Fibroblast of skin of abdomen (primary cell): ENCODE results near the gene SP140L. TPM values are rescaled to one million over a fixed set of nuclear protein-coding genes. Genes with fewer than 3 reads are reported as not detected.
"Not testable (repeated sequence)": the region's sequence is repeated elsewhere in the genome, so short reads cannot be mapped to it uniquely, and the experiment has no call there.

ENCODE experiments used
- DNase-seq: peaks from one replicate; pipeline ENCODE4 v3.0.0-alpha.2; 2013
- polyA plus RNA-seq, 2 experiments: library from polyadenylated mRNA; unstranded; fragments of 120-200 nt; gene quantifications; one replicate each; pipeline ENCODE4 v1.2.1, GENCODE V29; 2013; ENCODE audit not compliant: insufficient read length in 2 of 2

The SP140L gene
- 9.3 TPM for polyA plus RNA-seq (2013, experiment 1 of 2; ENCODE audit: insufficient read length)
- 9.6 TPM for polyA plus RNA-seq (2013, experiment 2 of 2; ENCODE audit: insufficient read length)

DNA sequence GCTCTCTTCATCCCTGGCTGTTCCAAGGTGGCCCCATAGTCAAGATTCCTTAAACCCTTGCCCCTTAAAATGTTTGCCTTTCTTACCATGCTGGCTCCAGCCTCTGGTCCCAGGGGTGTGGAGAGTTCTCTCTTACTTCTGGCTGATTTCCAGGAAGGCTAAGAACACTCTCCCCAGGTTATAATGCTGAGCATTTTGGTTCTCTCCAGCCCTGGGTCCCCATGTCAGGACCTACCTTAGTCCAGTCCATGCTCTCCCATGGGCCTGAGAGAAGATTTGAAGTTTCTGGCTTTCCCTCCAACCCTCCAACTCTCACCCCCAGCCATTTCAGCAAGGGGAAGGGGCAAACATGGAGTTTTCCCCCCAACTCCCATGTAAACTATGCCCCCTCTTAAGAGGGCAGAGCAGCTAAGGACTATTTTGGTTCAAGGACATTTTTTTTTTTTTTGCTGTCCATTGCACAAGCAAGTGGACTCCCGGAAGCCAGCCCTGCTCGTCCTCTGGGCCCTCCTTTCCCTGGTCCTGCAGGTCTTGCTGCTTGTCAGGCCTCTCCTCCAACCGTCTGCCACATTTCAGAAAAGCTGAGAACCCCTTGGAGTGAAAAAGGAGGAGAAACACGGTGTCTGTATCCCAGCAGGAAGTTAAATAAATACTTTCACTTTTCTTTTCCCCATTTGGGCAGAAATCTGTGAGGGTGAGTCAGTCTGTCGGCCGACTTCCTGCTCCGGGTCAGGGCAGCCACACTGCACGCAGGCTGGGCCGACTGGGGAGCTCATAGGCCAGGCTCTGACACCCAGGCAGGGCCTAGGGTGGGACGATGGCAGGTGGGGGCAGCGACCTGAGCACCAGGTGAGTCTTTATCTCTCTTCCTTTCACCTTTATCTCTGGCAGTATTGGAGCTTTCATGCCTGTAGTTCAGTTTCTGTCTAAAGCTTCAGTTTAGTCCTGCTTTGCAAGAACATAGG is at the start of gene SP140L:
Gene SP140L (plus strand): TSS at position 741 of the 965 bp plus-strand sequence. CDS start 77 bp downstream, at position 818.
- peak; percentile 77 for DNase-seq

GRCh38 chr2:230282936-230283335 is 44.1 kb upstream of the SP140L start:
- DNase-seq, result no peak

GRCh38 chr2:230286048-230286447 is 40.9 kb upstream of the SP140L start:
- DNase-seq, result no peak

GRCh38 chr2:230289311-230289710 is 37.7 kb upstream of the SP140L start:
- DNase-seq, result peak; percentile 4

- no peak for DNase-seq
Measured at GRCh38 chr2:230295192-230295591, 31.8 kb upstream of the SP140L start.

DNA sequence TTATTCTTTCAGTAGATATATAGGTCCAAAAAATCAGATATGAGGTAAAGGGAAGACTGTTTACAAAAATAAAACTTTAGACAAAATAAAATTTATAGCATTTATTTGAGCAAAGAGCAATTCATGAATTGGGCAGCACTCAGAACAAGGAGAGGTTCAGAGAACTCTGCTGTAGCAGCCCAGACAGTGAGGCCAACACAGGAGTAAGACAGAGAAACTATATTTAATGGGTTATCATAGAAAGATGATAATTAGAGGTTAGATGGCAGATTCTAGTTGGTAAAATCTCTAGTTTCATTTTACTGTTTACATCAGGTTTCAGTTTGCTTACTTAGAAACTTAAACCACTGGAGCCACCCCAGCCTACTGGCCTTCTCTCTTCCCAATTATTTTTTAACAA is 30.1 kb upstream of the SP140L start:
- DNase-seq, result no peak

GRCh38 chr2:230299618-230300017 is 27.4 kb upstream of the SP140L start:
- no peak for DNase-seq

DNA sequence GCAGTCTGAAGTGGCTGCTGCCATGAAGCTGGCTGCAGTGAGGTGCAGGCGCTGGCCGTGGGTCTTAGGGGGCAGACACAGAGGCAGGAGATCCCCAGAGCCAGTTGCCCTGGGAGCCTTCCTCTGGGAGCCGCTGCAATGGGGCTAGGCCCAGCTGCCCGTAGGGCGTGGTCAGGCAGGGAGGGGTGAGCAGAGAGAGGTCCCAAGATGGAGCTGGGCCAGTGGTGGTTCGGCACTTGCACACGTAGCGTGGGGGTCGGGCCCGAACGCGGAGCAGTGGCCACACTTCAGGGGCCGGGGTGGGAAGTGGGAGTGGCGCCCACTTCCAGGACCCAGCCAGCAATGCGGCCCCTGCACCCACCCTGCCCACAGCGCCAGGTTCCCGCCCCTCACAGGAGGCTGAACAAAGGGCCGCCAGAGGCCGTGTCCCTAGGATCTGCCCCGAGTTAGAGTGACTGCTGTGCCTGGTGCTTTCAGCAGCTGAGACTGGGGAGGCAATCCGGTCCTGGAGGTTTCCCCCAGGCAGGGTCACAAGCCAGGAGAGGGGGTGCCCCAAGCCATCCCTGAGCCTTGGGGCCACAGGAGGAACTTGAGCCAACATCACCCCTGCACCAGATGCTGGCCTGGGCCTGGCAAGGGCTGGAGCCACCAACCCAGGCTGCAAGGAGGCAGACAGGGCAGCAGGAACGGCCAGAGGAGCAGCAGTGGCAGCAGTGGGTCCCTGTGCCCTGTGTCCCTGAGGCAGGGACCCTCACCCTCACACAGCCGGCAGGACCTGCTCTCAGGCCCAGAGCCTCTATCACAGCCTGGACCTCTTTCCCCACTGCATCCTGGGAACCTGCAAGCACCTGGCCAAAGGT is 21.3 kb upstream of the SP140L start:
- no peak for DNase-seq

- DNase-seq, result no peak
Measured at GRCh38 chr2:230306474-230306873, 20.5 kb upstream of the SP140L start.

- DNase-seq, result no peak
Measured at GRCh38 chr2:230307485-230307884, 19.5 kb upstream of the SP140L start.

GRCh38 chr2:230308402-230309000 is 18.5 kb upstream of the SP140L start:
- DNase-seq, result no peak

DNA sequence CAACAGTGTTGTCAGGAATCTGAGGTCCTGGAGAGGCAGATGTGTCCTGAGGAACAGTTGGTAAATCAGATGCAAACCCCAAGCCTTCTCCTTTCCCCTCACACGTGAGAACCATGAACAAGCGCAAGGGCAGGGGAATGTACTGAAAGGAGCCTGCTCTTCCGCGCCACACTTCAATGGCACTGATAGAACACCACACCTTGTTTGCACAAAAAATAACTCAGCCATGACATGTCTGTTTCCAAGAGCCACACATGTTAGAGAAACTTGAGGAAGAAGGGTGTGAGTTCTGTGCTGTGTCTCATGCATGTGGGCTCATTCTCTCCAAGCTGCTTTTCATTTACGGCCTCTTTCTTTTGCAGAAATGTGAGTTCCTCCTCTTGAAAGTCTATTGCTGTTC is 16.2 kb upstream of the SP140L start:
- not testable (repeated sequence) for DNase-seq

DNA sequence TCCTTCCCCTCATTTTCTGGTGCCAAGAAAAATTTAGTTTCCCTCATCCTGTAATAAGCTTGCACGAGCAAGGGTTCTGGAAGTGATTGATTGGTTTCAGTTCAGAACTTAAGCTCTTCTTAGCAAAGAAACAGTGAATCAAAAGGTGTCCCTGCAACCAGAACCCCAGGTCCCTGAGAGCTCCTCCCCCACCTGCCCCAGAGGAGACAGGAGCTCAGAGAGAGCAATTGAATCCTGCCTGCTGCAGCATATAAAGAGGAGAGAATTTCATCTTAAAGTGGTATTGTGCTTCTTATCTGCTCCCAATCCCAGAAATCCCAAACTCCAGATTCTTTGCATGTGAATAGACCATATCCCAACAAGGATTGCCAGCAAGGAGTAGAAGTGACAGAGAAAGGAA is 15.4 kb upstream of the SP140L start:
- not testable (repeated sequence) for DNase-seq

DNA sequence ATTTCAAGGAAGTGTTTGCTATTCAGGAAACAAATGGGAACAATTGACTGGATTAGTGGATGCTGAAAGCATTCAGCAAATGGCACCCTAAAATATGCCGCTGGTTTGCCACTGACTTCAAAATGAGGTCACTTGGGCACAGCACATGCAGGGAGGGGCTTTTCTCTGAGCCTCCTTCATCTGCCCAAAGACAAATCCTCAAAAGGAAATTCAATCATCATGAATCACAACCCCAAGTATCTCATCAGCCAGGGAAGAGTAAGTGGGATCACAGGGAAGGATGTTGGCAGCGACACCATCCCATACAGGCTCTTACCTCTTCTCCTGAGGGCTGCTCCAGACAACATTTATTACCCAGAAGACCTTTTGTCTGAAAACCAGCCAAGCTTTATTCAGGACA is 14.4 kb upstream of the SP140L start:
- peak; percentile 9 for DNase-seq

DNA sequence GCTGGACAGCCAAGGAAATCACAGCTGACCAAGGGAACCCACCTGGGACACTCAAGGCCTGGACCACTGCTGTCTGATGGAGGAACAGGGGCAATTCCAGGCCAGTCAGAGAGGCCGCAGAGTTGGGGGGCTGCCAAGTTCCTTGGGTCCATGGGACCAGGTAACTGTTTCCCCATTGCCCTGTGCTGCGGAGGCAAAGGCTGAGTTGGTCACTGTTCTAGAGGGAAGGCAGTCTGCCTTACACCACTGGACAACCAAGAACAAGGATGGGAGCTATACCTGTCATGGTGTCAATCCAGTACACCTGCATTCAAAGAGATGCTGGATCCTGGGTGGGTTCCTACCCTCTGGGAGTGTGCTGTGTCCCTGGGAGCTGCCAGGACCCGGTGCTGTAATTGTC is 9.6 kb upstream of the SP140L start:
- DNase-seq, result no peak

DNA sequence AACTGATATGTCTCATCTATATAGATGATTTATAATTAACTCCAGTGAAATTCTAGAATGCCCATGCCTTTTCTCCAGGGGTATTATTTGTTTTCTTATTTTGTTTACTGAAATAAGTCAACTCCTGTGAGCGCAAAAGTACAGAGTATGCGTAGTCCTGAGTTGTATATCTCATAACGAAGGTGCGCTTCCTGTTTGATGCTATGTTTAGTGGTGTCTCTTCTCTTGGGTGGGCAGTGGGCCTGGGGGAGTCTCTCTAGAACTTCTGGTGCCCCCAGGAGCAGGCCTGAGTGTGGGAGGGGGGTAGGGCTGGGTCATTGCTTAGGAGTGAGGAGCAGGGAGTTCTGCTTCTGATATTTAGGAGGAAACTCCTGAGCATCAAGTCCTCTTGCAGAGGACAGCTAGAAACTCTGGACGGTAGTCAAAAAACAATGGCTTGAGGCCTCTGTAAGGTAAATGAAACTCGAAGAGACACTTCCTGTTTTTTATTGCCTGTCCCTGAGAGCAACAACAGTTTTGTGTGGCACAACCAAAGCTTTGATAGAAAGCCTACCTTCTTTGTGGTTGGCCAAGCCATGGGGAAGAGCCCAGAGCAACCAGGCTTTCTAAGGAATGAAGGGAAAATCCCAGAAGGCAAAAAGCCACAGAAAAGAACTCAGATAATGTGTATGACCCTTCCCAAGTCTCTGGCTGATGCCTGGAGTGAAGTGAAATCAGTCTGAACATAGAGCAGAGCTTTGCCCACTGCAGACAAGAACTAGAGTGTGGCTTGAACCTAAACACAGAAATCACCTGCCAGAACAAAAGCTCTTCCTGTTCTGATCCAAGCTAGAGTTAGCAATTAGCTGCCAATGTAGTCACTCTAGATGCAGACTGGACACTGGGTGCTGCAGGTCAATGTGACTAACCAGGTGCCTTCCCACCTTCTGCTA is 8.5 kb upstream of the SP140L start:
- DNase-seq, result no peak

DNA sequence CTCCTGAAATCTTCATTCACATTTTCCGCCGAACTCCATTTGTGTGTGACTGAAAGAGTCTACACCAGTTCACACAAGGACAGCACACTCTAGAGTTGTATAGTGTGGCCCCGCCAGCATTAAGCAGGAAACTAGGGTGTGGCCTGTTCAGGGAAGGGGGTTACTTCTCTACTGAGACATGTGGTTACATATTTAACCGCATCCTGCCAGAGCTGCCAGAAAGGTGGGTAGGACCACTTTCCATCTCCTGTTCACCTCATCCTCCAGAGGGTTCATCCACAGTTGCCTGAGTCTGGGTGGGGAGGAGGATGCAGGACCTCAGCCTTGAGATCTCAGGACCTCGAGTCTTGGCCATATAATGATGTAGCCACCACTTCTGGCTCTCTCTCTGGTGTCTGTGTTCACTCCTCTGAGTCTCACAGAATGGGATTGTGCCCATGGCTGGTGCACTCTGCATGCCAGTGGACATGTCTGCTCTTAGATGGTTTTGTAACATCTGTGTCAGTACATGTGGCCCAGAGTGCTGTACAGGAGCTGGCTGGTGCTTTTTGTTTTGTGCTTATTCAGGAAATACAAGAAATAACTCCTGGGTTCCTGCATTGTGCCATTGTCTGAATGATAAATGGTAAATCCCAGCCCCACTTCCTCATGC is 7.7 kb upstream of the SP140L start:
- no peak for DNase-seq

- DNase-seq, result no peak
Measured at GRCh38 chr2:230321031-230321430, 6.0 kb upstream of the SP140L start.

- DNase-seq, result no peak
Measured at GRCh38 chr2:230322561-230323384, 4.2 kb upstream of the SP140L start.
